ENCODE measurements around the gene BCAR3. TPM values are rescaled to one million over a fixed set of nuclear protein-coding genes. Genes with fewer than 3 reads are reported as not detected.

BCAR3 gene
- total RNA-seq, 2 experiments from 2014 or later = 0.71 to 0.91 TPM

- DNase-seq (no peak), ATAC-seq (ENCODE audit: low read depth) (no peak)
- Mint-ChIP-seq H3K9me3 (peaks cover 6% of the 10 kb centered on the region), H3K27me3 (peaks cover 8% of the 10 kb centered on the region), H3K36me3 (peaks cover 10% of the 10 kb centered on the region), H3K4me1 (peaks cover 20% of the 10 kb centered on the region), H3K27ac (no peak overlapping the region), H3K4me3 (no peak overlapping the region)
- POLR2A ChIA-PET = no interaction called here
Observed at GRCh38 chr1:93715529-93716126, 34.0 kb upstream of the BCAR3 start.

DNA sequence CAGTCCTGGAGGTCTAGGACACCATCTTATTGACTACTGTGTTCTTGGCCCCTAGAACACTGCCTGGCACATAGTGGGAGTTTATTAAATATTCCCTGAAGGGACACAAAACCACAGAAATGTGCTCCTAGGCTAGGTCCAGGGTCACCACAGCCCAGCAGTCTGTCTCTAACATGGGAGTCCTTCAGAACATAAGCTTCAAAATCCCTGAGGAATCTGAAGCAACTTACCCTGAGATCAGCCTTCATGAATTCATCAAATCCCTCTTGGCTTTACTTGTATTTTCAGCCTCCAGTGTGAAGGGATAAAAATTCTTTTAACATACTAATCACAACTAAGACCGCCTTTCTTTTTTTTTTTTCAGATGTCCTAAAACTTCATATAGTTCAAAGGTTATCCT lies 32.7 kb upstream of the BCAR3 start:
- H3K4me3 Mint-ChIP-seq = no peak overlapping the region
- H3K9me3 Mint-ChIP-seq = peaks cover 6% of the 10 kb centered on the region
- peaks cover 22% of the 10 kb centered on the region for H3K4me1 Mint-ChIP-seq
- peaks cover 10% of the 10 kb centered on the region for H3K27me3 Mint-ChIP-seq
- DNase-seq = no peak
- POLR2A ChIA-PET = no interaction called here
- H3K27ac Mint-ChIP-seq = no peak overlapping the region
- ATAC-seq (ENCODE audit: low read depth) = no peak
- H3K36me3 Mint-ChIP-seq = peaks cover 10% of the 10 kb centered on the region

DNA sequence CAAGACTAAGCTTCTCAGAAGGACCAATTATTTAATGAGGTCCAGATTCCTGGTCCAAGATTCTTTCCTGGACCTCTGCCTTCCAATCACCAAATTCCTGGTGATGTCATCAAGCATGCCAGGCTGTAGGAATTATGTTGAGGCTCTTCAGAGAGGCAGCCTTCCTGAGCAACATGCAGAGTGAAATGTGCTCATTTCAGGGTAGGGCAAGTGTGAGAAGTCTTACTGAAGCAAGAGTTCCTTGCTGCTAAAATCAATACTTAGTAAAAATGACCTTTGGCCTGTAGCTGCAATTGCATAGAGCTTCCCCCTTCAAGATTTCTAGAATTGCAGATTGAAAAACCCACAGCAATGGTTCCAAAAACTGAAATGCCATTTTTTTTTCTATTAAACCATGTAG lies 31.7 kb upstream of the BCAR3 start:
- H3K27me3 Mint-ChIP-seq = peaks cover 10% of the 10 kb centered on the region
- peaks cover 6% of the 10 kb centered on the region for H3K9me3 Mint-ChIP-seq
- no peak overlapping the region for H3K27ac Mint-ChIP-seq
- DNase-seq = no peak
- H3K36me3 Mint-ChIP-seq = peaks cover 10% of the 10 kb centered on the region
- POLR2A ChIA-PET = no interaction called here
- no peak overlapping the region for H3K4me3 Mint-ChIP-seq
- H3K4me1 Mint-ChIP-seq = peaks cover 32% of the 10 kb centered on the region
- no peak for ATAC-seq (ENCODE audit: low read depth)

DNA sequence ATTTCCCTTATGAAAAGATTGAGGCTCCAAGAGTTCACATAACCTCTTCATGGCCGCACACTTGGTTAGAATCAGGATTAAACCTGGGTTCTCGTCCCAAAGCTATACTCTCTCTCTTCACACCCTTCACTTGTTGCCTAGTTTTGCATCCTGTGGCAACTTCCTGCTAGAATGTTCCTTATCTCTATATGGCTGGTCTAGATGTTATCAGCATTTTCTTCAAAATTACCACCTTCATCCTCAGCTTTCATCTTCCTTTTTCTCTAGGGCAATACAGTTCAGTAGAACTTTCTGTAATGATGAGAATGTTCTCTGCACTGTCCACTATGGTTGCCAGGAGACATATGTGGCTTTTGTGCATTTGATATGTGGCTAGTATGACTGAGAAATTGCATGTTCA lies 31.1 kb upstream of the BCAR3 start:
- no peak for ATAC-seq (ENCODE audit: low read depth)
- POLR2A ChIA-PET = no interaction called here
- no peak for DNase-seq
- H3K4me1 Mint-ChIP-seq = peaks cover 38% of the 10 kb centered on the region
- H3K9me3 Mint-ChIP-seq = peaks cover 6% of the 10 kb centered on the region
- no peak overlapping the region for H3K27ac Mint-ChIP-seq
- H3K27me3 Mint-ChIP-seq = peaks cover 10% of the 10 kb centered on the region
- H3K36me3 Mint-ChIP-seq = peaks cover 9% of the 10 kb centered on the region
- no peak overlapping the region for H3K4me3 Mint-ChIP-seq

GRCh38 chr1:93710499-93711453 lies 29.1 kb upstream of the BCAR3 start:
- POLR2A ChIA-PET = no interaction called here
- Mint-ChIP-seq H3K4me1 (peaks cover 42% of the 10 kb centered on the region), H3K9me3 (no peaks in the 10 kb centered on the region), H3K36me3 (no peaks in the 10 kb centered on the region), H3K27ac (no peak overlapping the region), H3K27me3 (peaks cover 10% of the 10 kb centered on the region), H3K4me3 (no peak overlapping the region)
- no peak for DNase-seq
- no peak for ATAC-seq (ENCODE audit: low read depth)

- Mint-ChIP-seq H3K4me1 (peaks cover 36% of the 10 kb centered on the region), H3K36me3 (no peaks in the 10 kb centered on the region), H3K4me3 (peak overlapping the region; percentile 3), H3K9me3 (no peaks in the 10 kb centered on the region), H3K27ac (no peak overlapping the region), H3K27me3 (peaks cover 10% of the 10 kb centered on the region)
- ATAC-seq (ENCODE audit: low read depth) (peak; percentile 59), DNase-seq (no peak)
- POLR2A ChIA-PET = no interaction called here
Observed at GRCh38 chr1:93708734-93709481, 27.3 kb upstream of the BCAR3 start.

GRCh38 chr1:93707956-93708355 lies 26.3 kb upstream of the BCAR3 start:
- Mint-ChIP-seq H3K4me3 (no peak overlapping the region), H3K27ac (no peak overlapping the region), H3K27me3 (peaks cover 10% of the 10 kb centered on the region), H3K4me1 (peaks cover 34% of the 10 kb centered on the region), H3K9me3 (no peaks in the 10 kb centered on the region), H3K36me3 (no peaks in the 10 kb centered on the region)
- POLR2A ChIA-PET = no interaction called here
- ATAC-seq (ENCODE audit: low read depth) = peak; percentile 59
- DNase-seq = no peak

DNA sequence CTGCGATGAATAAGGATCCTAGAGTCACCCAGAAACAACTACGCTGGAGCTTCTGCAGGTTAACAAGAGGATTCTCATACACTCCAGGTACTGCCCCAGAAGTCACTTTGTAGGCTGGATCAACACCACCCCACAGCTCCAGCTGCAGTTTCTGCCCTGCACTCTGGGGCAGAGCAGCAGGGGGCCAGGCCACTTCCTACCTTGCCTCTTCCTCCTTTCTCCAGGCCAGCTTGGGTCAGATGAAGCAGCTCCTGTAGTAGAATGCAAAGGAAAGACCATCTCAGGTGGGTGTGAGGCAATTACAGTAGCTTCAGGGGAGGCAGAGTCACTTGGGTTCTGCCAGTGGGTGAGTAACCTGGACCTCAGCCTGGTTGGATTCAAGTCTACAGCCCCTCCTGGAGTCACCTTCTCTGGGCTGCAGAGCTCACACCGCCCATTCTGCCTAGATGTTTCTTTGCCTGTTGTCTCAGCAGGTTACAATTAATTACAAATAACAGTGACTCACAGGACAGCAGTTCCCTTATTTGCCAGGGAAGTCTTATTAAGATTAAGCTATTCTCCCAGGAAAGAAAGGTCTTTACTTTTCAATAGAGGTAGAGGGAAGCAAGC lies 24.4 kb upstream of the BCAR3 start:
- Mint-ChIP-seq H3K4me3 (no peak overlapping the region), H3K36me3 (no peaks in the 10 kb centered on the region), H3K9me3 (no peaks in the 10 kb centered on the region), H3K27ac (no peak overlapping the region), H3K27me3 (peaks cover 2% of the 10 kb centered on the region), H3K4me1 (peaks cover 26% of the 10 kb centered on the region)
- POLR2A ChIA-PET = no interaction called here
- DNase-seq (no peak), ATAC-seq (ENCODE audit: low read depth) (no peak)

GRCh38 chr1:93704052-93704451 lies 22.4 kb upstream of the BCAR3 start:
- no peak overlapping the region for H3K4me3 Mint-ChIP-seq
- POLR2A ChIA-PET = no interaction called here
- H3K27me3 Mint-ChIP-seq = peaks cover 2% of the 10 kb centered on the region
- peaks cover 21% of the 10 kb centered on the region for H3K4me1 Mint-ChIP-seq
- H3K9me3 Mint-ChIP-seq = no peaks in the 10 kb centered on the region
- DNase-seq = no peak
- no peaks in the 10 kb centered on the region for H3K36me3 Mint-ChIP-seq
- no peak for ATAC-seq (ENCODE audit: low read depth)
- no peak overlapping the region for H3K27ac Mint-ChIP-seq

DNA sequence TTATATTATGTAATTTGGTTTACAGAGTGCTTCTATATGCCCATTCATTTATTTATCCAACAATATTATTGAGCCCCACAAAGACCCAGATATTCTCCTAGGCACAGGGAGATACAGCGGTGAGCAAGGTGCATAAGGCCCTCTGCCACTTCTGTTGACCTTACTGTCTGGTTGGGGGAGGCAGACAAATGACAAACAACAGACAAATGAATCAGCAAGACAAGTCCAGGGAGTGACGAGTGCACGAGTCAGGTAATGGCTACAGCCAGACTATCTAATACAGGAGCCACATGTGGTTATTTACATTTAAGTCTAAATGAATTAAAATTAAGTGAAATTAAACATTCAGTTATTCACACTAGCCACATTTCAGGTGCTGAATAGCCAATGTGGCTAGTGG lies 22.0 kb upstream of the BCAR3 start:
- POLR2A ChIA-PET = no interaction called here
- DNase-seq = no peak
- Mint-ChIP-seq H3K4me1 (peaks cover 17% of the 10 kb centered on the region), H3K27me3 (peaks cover 2% of the 10 kb centered on the region), H3K9me3 (no peaks in the 10 kb centered on the region), H3K36me3 (no peaks in the 10 kb centered on the region), H3K27ac (no peak overlapping the region), H3K4me3 (no peak overlapping the region)
- no peak for ATAC-seq (ENCODE audit: low read depth)

DNA sequence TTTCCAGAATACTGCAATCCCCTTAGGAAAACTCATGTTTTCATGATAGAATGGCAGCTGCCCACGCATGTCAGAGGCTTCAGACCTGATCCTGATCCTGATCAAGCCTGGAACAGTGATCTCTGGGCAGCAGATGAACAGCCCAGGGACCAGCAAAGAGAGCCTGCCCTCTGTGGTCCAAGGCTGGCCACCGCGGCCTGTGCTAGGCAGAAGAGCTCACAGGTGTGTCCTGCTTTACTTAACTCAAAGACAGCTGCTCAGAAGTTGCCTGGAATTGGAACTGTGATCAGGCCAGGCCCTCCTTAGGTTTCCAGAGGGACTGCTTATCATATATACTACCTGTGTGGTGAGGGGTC lies 21.2 kb upstream of the BCAR3 start:
- no peak overlapping the region for H3K27ac Mint-ChIP-seq
- peaks cover 9% of the 10 kb centered on the region for H3K4me1 Mint-ChIP-seq
- ATAC-seq (ENCODE audit: low read depth) (no peak), DNase-seq (no peak)
- no peaks in the 10 kb centered on the region for H3K9me3 Mint-ChIP-seq
- POLR2A ChIA-PET = no interaction called here
- peaks cover 4% of the 10 kb centered on the region for H3K27me3 Mint-ChIP-seq
- no peaks in the 10 kb centered on the region for H3K36me3 Mint-ChIP-seq
- H3K4me3 Mint-ChIP-seq = no peak overlapping the region

DNA sequence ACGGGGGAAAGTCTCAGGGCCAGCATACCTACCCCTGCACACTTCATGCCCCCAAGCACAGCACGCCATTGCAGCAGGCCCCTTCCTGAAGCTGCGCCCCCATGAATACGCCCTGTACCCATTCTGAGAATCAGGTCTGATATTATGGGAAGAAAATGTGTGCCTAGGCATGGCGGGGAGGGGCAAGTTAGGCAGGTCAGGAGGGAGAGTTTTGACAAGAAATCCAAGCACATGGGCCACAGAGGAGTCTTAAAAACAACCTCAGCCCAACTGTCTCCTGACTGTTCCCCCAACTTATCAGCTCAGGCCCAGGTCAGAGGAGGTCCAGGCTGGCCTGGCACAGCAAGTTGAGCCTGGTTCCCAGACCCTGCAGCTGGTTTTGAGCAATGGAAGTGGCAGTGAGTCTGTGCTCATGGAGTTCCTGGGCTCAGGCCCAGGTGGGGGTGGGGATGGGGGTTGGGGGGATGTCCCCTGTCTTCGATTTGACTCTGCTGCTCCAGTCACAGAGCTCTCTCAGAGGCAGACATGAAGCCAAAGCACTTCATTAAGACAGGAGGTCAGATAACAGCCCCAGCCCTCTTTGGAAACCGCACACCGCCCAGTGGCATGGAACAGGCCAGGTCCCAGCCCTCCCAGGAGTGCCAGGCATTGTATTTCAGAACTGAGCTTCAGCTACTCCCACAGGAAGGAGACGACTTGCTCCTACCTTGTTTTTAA lies 20.6 kb upstream of the BCAR3 start:
- POLR2A ChIA-PET = no interaction called here
- Mint-ChIP-seq H3K27ac (no peak overlapping the region), H3K9me3 (no peaks in the 10 kb centered on the region), H3K4me3 (no peak overlapping the region), H3K36me3 (no peaks in the 10 kb centered on the region), H3K4me1 (peaks cover 6% of the 10 kb centered on the region), H3K27me3 (peaks cover 5% of the 10 kb centered on the region)
- ATAC-seq (ENCODE audit: low read depth) = no peak
- DNase-seq = no peak

DNA sequence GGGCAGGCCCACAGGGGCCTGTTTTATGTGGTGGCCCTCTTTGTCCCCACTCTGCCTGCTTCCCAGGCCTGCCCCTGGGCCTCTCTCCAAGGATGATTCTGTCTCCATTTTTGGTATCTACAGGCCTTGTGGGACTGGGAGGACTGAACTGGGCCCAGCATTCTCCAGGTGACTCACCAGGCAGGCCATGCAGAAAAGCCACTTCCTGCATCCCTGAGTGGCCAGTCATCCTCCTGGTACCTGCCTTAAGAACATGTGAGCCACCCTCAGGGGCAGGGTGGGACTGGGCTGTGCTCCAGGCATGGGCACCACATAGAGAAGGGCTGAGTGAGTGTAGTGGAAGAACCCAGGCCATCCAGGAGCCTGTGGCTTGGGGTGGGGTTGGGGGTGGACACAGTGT lies 20.0 kb upstream of the BCAR3 start:
- Mint-ChIP-seq H3K27ac (no peak overlapping the region), H3K9me3 (no peaks in the 10 kb centered on the region), H3K4me3 (no peak overlapping the region), H3K4me1 (peaks cover 6% of the 10 kb centered on the region), H3K36me3 (no peaks in the 10 kb centered on the region), H3K27me3 (peaks cover 5% of the 10 kb centered on the region)
- no peak for ATAC-seq (ENCODE audit: low read depth)
- POLR2A ChIA-PET = no interaction called here
- DNase-seq = no peak
